ENCODE measurements around the gene FAM222A.

Gene FAM222A

GRCh38 chr12:109740694-109741245 is 27.1 kb downstream of the FAM222A start:
- no peak for DNase-seq

GRCh38 chr12:109741286-109741969 is 27.8 kb downstream of the FAM222A start:
- no peak for DNase-seq

- DNase-seq: no peak
Observed at GRCh38 chr12:109741970-109742703, 28.5 kb downstream of the FAM222A start.

- no peak for DNase-seq
Observed at GRCh38 chr12:109743076-109743910, 29.7 kb downstream of the FAM222A start.

- DNase-seq: no peak
Observed at GRCh38 chr12:109744026-109744425, 30.4 kb downstream of the FAM222A start.

- DNase-seq: no peak
Observed at GRCh38 chr12:109744986-109745942, 31.6 kb downstream of the FAM222A start.

- no peak for DNase-seq
Observed at GRCh38 chr12:109752117-109753053, 38.8 kb downstream of the FAM222A start.

GRCh38 chr12:109753054-109753401 is 39.4 kb downstream of the FAM222A start:
- no peak for DNase-seq

- no peak for DNase-seq
Observed at GRCh38 chr12:109753959-109754358, 40.3 kb downstream of the FAM222A start.

GRCh38 chr12:109756457-109756856 is 42.8 kb downstream of the FAM222A start:
- DNase-seq: no peak

- no peak for DNase-seq
Observed at GRCh38 chr12:109757671-109758265, 44.1 kb downstream of the FAM222A start.

GRCh38 chr12:109758426-109759420 is 45.1 kb downstream of the FAM222A start:
- no peak for DNase-seq

GRCh38 chr12:109759595-109759994 is 46.0 kb downstream of the FAM222A start:
- no peak for DNase-seq

GRCh38 chr12:109760031-109760929 is 46.7 kb downstream of the FAM222A start:
- DNase-seq: no peak

- DNase-seq: no peak
Observed at GRCh38 chr12:109760930-109761921, 47.6 kb downstream of the FAM222A start.

GRCh38 chr12:109762071-109762672 is 48.5 kb downstream of the FAM222A start:
- DNase-seq: no peak

All from activated naive CD4-positive, alpha-beta T cell (primary cell).